ENCODE results near the gene MYPN.
"Not testable (repeated sequence)": the region's sequence is repeated elsewhere in the genome, so short reads cannot be mapped to it uniquely, and the experiment has no call there.

MYPN gene

GRCh38 chr10:68135362-68135761 lies 26.1 kb downstream of the MYPN start:
- no peak for DNase-seq (ENCODE audit: low spot score)

DNA sequence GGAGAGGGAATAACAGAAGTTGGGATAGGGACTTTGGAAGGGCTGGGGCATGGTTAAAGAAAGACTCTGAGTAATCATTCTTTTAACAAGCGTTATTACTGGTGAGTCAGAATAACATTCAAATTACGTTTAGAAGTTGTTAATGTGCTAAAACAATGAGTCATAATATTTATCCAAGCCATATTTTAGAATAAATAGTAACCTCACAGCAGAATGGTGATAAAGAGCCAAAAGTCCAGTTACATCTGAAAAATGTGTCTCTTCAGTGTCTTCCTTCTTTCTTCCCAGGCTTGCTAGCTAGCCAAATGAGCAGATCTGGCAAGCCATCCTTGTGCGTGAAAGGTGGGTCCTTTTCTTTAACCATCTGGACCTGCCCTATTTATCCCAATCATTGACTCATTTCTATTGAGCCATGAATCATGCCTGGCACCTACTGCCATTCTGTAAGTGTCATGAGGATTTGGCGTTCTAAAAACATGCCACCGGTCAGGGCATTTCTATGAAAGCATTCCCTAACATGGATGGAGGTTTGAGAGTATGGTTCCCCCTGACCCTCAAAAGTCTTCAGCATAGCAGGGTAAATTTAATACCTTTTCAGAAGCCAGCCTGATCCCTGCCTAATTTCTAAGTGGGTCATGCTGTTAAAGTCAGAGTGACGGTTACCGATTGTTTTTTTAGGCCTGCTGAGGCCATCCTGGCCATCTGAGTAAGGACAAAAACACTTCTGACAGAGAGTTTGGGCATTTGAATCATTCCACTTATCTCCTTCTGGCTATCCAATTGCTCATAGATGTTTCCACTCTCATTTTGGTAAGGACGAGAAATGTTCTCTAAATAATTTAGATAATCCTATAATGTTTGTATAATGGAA lies 26.9 kb downstream of the MYPN start:
- no peak for DNase-seq (ENCODE audit: low spot score)

DNA sequence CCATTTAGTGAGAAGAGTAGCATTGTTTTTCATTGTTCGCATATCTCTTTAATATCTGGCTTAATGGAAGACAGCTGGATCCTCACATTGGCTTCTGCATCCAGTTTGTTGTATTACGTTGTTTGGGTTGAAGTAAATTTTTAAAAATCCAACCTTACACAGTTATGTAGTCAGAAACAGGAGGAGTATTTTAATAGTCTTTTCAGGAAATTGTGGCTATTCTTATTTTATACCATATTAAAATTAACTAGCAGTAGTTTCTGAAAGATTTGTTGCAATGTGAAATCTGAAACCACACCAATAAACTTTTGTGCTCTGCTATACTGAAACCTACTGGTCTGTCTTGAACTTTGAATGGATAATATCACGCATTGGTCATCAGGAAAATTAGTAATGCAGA lies 27.9 kb downstream of the MYPN start:
- no peak for DNase-seq (ENCODE audit: low spot score)

DNA sequence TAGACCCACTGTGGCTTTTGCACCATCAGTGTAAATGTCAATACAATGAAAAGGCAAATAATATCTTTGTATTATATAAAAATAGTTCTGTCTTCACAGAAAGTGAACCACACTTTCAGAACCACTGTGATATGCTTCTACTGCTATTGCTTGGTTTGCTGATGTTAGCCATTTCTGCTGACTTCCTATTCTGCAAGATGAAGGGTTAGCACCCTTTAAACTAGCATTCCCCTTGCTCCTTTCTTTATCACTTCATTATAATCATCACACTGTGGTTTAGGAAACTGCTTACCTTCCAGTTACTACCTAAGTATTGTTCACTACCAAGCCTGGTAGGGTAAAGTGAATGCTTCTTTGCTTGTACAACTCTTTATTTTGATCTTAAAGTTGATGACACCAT lies 29.2 kb downstream of the MYPN start:
- no peak for DNase-seq (ENCODE audit: low spot score)

- no peak for DNase-seq (ENCODE audit: low spot score)
These were observed 30.4 kb downstream of the MYPN start for GRCh38 chr10:68139448-68140272.

- DNase-seq (ENCODE audit: low spot score), result no peak
These were observed 33.5 kb downstream of the MYPN start for GRCh38 chr10:68142761-68143160.

GRCh38 chr10:68144709-68145108 lies 35.4 kb downstream of the MYPN start:
- no peak for DNase-seq (ENCODE audit: low spot score)

GRCh38 chr10:68145705-68146104 lies 36.4 kb downstream of the MYPN start:
- no peak for DNase-seq (ENCODE audit: low spot score)

- no peak for DNase-seq (ENCODE audit: low spot score)
These were observed 36.8 kb downstream of the MYPN start for GRCh38 chr10:68146133-68146532.

DNA sequence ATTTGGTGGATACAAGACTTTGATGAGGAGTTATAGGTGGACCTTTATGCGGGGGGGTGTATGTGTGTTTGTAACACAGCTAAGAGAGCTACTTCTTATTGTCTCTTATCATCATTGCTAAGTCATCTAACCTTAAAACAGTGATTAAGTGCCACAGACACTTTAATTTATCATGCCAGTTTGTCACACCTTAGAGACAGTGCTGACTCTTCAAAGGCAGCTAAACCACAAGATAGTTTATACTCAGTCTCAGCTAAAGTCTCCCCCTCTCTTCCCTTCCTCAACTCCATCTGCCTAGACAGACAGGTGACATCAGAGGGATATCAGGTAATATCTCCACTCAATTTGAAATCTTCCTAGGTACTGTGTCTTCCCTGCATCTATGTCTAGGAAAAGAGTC lies 42.2 kb downstream of the MYPN start:
- DNase-seq (ENCODE audit: low spot score), result no peak

- no peak for DNase-seq (ENCODE audit: low spot score)
These were observed 44.4 kb downstream of the MYPN start for GRCh38 chr10:68153473-68154210.

DNA sequence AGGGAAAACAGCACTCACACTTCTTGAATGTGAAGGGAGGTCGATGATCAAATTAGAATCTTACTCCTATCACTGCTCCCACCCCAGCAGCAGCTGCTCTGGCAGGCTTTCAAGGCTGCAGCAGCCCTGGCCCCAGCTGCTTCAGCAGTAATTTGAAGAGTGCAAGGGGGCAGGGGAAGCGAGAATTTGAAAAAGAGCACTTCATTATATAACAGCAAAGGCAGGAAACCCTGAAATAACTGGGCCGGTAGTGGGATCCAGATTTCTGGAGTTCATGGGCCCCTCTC lies 44.9 kb downstream of the MYPN start:
- DNase-seq (ENCODE audit: low spot score), result no peak

DNA sequence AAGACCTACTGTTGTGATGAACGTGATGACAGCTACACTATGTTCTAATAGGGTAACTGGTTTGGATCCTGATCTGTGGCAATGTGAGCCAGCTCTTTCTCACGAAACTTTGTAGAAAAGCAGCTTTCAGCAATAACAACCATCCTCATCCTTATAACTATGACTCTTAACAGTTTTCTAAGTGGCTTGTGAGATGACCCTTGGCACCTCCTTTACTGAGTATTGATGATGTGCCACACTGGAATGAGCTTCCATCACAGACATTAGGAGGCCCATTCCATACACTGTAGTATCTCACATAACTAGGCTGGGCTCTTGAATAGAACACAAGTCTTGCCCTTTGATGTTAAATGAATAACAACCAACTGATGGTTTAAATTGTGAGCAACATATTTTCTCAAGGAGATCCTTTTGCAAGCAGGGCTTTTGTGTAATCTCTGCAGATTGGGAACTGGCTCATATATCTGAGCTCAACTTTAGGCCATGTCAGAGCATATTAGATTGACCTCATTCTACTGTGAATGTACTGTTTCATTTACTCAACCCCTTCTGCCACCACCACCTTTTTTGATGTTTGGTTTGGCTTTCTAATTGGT lies 46.4 kb downstream of the MYPN start:
- DNase-seq (ENCODE audit: low spot score), result no peak

- DNase-seq (ENCODE audit: low spot score), result peak; percentile 65
These were observed 47.3 kb downstream of the MYPN start for GRCh38 chr10:68156373-68157185.

DNA sequence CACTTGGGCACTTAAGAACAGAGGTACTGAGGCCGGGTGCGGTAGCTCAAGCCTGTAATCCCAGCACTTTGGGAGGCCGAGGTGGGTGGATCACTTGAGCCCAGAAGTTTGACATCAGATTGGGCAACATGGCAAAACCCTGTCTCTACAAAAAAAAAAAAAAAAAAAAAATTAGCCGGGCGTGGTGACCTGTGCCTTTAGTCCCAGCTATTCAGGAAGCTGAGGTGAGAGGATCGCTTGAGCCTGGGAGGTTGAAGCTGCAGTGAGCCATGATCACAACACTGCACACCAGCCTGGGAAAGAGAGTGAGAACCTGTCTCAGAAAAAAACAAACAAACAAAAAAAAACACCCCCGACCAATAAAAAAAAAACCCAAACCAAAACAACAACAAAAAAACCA lies 48.2 kb downstream of the MYPN start:
- not testable (repeated sequence) for DNase-seq (ENCODE audit: low spot score)

DNA sequence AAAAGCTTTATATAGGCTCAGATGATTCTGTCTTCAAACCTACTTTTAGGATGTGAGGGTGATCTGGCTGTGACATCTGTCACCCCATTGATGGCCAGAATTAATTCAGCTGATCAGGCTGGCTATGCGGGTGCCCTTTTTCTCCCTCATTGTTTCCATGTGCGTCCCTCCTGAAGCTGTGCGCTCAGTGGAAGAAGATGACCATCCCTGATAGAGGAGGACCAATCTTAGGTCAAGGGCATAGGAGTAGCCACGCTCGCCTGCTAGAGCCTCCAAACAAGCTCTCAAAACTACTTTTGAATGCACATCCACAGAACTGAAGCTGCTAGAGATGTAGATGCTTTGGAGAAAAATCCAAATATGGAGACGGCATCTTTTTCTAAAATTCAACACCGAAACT lies 48.7 kb downstream of the MYPN start:
- DNase-seq (ENCODE audit: low spot score), result no peak

GRCh38 chr10:68163735-68164134 lies 54.4 kb downstream of the MYPN start:
- DNase-seq (ENCODE audit: low spot score), result no peak

DNA sequence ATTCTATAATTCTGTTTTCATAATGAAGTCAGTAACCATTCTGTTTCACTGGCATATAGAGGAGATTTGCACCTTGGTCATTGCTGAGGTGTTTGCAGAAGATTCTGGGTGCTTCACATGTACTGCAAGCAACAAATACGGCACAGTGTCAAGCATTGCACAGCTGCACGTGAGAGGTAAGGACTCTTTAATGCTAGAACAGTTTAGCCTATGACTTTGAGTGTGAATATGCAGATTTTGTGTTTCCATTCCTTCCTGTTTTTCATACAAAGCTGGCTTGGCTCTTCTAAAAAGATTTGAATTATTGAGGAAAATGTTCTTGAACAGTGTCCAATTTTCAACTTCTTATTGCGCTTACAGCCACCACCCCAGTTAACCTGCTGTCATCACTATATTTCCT lies 56.4 kb downstream of the MYPN start:
- DNase-seq (ENCODE audit: low spot score), result no peak

DNA sequence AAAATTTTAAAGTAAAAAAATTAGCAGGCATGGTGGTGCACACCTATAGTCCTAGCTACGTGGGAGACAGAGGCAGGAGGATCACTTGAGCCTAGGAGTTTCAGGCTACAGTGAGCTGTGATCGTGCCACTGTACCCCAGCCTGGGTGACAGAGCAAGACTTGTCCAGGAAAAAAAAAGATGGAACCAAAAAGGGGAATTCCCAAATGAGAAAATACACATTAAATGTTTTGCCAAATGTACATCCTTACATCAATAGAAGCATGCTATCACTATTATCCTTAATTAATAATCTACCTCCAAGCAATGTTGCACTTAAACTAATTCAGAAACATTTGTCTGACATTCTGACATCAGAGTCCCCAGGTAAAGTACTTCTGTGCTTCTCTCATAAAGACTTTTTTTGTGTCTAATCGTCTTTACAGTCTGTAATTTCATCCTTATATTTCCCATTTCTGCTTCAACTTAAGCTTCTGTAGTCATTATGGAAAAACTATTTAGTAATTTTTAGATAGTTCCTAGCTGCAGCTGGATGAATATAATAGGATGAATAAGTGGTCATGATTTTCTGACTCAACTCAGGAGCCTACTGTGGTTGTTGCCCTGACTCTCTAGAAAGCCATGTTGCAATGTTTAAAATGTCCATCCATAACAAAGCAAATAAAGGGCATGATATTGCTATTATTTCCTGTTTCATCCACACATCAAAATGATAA lies 57.7 kb downstream of the MYPN start:
- no peak for DNase-seq (ENCODE audit: low spot score)

- no peak for DNase-seq (ENCODE audit: low spot score)
These were observed 58.4 kb downstream of the MYPN start for GRCh38 chr10:68167586-68168189.
